Measurements from ENCODE around the gene NIPAL4.
"Not testable (repeated sequence)": the region's sequence is repeated elsewhere in the genome, so short reads cannot be mapped to it uniquely, and the experiment has no call there.

NIPAL4 gene

DNA sequence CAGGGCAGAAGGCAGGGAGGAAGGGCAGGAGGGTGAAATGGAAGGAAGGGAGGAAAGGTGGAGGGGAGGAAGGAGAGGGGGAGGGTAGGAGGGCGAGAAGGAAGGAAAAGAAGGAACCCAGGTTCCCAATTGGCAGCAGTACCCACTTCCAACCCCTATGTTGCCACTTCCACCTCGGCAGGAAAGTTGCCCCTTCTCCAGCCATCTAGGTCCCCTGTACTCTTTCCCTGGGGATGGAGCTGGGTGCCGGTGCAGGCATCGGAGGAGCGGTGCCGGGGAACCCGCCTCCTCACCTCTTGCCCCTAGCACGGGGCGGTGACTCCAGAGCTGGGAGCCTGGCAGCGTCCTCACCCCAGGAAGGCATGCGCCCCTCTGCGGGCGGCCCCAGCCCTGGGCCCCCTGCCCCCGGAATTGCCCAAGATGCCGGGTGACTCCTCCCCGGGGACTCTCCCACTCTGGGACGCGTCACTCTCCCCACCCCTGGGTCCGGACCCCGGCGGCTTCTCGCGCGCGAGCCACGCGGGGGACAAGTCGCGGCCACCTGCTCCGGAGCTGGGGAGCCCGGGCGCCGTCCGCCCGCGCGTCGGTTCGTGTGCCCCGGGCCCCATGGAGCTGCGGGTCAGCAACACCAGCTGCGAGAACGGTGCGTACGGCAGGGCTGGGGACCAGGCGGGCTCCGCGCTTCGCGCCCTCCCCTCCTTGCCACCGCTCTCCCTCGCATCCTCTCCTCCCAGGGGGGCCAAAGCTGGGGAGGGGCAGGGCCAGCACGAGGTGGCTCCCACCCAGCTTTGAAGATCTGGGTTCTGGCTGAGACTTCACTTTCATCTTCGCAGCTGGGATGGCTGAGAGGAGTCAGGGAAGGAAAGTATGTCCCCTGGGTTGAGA is at the start of gene NIPAL4:
TSS of gene NIPAL4 (plus strand) at position 499 of the 885 bp plus-strand sequence. CDS start at position 607, 108 bp downstream.
- DNase-seq (ENCODE audit: extremely low spot score, insufficient read length, low read depth) (no peak), FAIRE-seq (no peak)

DNA sequence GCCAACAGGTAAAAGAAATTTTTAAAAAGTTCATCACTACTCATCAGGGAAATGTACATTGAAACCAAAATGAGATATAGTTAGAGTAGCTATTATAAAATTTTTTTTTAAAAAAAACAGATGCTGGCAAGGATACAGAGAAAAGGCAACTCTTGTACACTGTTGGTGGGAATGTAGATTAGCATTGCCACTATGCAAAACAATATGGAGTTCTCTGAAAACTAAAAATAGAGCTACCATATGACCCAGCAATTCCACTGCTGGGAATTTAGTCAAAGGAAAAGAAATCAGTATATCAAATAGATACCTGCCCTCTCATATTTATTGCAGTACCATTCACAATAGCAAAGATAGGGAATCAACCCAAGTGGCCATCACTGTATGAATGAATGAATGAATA is 44.2 kb upstream of the NIPAL4 start:
- FAIRE-seq (no peak), DNase-seq (ENCODE audit: extremely low spot score, insufficient read length, low read depth) (no peak)

DNA sequence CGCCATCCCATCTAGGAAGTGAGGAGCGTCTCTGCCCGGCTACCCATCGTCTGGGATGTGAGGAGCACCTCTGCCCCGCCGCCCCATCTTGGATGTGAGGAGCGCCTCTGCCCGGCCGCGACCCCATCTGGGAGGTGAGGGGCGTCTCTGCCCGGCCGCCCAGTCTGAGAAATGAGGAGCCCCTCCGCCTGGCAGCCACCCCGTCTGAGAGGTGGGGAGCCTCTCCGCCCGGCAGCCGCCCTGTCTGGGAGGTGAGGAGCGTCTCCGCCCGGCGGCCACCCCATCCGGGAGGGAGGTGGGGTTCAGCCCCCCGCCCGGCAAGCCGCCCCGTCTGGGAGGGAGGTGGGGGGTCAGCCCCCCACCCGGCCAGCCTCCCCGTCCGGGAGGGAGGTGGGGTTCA is 40.5 kb upstream of the NIPAL4 start:
- not testable (repeated sequence) for DNase-seq (ENCODE audit: extremely low spot score, insufficient read length, low read depth); FAIRE-seq

DNA sequence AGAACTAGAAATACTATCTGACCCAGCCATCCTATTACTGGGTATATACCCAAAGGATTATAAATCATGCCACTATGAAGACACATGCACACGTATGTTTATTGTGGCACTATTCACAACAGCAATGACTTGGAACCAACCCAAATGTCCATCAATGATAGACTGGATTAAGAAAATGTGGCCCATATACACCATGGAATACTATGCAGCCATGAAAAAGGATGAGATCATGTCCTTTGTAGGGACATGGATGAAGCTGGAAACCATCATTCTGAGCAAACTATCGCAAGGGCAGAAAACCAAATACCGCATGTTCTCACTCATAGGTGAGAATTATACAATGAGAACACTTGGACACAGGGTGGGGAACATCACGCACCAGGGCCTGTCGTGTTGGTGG is 30.1 kb upstream of the NIPAL4 start:
- DNase-seq (ENCODE audit: extremely low spot score, insufficient read length, low read depth); FAIRE-seq: not testable (repeated sequence)

DNA sequence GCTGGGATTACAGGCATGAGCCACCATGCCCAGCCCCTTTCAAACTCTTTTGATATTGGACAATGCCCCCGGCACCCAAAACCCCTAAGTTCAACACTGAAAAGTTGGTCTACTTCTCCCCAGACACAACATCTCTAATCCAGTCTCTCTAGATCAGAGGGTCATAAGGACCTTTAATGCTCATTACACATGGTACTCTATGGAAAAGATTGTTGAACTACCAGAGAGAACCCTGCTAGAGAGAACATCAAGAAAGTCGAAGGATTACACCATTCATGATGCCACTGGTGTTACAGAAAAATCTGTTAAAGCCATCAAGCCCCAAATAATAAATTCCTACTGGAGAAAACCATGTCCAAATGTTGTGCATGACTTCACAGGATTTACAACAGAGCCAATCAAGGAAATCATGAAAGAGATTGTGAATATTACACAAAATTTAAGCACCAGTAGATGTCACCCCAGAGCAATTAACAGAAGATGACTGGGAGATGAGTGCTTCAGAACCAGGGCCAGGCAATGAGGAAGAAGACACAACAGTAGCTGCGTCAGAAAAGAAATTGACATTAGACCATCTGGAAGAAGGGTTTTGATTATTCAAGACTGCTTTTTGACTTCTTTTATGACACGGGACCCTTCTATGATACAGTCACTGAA is 28.3 kb upstream of the NIPAL4 start:
- FAIRE-seq: peak; percentile 84
- peak; percentile 44 for DNase-seq (ENCODE audit: extremely low spot score, insufficient read length, low read depth)

DNA sequence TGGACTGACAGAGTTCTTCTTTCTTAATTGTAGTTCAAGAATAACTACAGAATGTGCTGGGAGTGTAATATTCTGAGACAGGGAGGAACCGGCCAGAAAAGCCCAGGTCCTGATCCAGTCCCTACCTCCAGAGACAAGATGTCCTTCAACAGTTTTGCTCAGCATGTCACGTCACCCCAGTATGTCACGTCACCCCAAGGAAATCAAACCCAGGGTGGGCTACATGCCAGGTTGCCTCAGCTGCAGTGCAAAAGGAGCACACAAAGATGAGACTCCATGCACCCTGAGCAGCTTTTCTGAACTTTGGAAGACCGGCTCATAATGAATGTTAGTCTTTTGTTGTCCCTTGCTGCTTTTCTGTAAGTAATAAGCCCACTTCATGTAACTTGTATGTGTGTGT is 25.9 kb upstream of the NIPAL4 start:
- FAIRE-seq (no peak), DNase-seq (ENCODE audit: extremely low spot score, insufficient read length, low read depth) (no peak)

DNA sequence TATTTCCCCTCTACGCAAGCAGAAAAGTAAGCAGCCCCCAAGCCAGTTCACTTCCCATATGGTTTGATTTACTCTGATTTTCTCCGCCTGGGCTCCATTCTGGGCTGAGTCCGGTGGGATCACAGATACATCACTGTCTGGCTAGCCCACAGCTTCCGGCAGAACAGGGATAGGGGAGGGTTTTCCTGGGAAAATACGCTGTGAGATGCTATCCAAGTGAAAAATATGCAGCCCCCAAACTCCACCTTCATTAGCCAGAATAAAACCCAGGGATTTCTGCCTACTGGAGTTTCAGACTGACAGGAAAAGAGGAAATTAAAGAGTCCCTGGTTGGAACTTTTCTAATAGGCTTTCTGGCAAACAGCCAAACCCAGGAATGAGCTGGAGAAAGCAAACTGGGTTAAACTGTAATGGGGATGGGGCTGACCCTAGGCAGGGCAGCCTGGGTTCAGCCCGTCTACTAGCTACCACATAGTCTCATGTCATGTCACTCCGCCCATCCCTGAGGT is 16.9 kb upstream of the NIPAL4 start:
- DNase-seq (ENCODE audit: extremely low spot score, insufficient read length, low read depth) (no peak), FAIRE-seq (no peak)

DNA sequence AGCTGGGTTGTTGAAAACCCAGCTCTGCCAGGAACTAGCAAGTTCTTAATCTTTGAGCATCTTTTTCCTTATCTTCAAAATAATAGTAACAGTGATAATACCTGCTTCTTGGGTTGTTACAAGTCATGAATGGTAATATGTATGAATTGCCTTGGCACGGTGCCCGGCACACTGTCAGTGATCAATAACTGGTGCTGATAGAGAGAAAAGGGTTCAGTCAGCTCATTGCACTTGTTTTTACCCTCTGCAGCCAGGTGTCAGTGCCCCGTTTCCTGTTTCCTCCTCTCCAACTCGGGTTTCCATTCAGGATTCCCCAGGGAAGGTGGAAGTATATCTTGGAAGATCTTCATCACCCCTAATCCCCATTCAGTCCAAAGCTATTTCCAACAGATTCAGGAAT is 15.8 kb upstream of the NIPAL4 start:
- FAIRE-seq: no peak
- no peak for DNase-seq (ENCODE audit: extremely low spot score, insufficient read length, low read depth)

DNA sequence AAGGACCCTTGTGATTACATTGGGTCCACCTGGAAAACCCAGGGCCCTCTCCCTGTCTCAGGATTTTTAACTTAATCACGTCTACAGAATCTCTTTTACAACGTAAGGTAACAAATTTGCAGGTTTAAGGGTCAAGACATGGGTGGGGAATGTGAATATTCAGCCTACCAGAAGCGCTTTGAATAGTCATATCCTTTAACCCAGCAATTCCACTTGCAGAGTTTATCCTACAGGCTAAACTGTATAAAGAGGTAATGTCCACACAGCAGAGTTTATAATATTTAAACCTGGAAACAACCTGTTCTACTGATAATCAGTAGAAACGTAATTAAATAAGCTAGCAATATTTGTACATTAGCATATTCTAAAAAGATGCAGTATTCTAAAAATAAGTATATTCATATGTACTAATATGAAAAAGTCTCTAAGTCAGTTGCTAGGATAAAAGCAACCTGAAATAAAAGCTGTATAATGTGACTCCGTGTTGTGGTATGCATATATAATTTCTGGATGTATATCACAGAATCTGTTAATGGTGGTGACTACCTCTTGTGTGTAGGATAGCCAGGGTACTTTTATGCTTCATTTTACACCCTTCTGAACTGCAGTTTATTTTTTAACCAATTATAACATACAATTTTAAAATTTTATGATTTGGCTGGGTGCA is 14.1 kb upstream of the NIPAL4 start:
- DNase-seq (ENCODE audit: extremely low spot score, insufficient read length, low read depth) (no peak), FAIRE-seq (no peak)

DNA sequence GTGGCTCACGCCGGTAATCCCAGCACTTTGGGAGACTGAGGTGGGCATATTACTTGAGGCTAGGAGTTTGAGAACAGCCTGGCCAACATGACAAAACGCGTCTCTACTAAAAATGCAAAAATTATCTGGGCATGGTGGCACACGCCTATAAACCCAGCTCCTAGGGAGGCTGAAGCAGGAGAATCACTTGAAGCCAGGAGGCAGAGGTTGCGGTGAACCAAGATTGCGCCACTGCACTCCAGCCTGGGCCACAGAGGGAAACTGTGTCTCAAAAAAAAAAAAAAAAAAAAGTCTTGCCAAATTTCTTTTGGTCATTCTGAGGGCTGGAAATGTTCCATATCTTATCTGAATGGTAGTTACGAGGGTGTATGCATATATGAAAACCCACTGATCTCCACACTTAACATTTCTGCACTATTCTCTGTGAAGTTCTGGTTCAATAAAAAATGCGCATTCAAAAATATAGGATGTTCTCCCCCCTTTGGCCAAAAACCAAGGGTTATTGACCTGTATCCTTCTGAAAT is 13.5 kb upstream of the NIPAL4 start:
- FAIRE-seq (no peak), DNase-seq (ENCODE audit: extremely low spot score, insufficient read length, low read depth) (no peak)

DNA sequence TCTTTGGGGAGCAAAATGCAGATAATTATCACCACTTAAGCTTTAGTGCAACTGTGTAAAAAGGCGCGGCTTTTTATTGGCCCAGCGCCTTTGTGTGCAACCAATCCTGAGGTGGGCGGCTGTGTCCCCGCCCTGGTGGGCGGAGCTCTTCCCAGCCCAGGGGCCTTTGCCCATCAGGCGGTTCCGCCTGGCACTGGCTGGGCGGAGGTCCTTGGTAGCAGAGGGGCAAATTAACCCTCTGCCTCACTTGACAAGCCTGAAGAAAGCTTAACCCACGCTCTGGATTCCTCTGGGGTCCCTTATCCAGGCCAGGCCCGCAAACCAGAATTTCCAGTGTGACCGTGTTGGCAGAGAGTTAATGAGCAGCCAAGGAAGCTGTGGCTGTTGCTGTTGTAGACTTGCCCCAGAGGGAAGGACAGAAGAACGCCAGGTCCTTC is 12.8 kb upstream of the NIPAL4 start:
- FAIRE-seq (no peak), DNase-seq (ENCODE audit: extremely low spot score, insufficient read length, low read depth) (no peak)

DNA sequence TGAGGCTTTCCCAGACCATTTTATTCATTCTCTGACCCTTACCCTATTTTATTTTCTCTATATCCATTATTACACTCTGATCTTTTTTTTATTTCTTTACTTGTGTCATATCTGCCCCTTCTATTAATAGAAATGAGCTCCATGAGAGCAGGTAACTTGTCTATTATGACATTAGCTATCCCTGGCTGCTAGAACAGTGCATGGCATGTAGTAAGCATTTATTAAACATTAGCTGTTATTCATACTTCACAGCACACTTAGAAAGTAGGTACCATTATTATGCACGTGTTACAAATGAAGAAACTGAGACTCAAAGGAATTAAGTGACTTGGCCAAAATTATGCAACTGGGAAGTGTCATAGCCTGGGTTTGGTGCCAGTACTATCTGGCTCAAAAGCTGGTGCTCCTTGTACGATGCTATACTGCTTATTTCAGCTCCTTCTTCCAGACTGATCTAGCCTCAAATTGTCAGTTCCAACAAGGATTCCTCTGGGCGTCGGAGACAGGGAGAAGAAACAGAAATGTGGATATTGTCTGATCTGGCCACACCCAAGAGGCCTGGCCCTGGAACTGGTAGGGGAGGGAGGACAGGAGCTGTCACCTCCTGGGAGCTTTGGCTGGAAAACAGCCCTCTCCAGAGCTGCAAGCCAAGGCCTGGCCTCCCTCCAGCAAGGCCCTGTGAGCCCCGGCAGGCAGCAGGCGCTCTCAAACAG is 10.8 kb upstream of the NIPAL4 start:
- DNase-seq (ENCODE audit: extremely low spot score, insufficient read length, low read depth): no peak

DNA sequence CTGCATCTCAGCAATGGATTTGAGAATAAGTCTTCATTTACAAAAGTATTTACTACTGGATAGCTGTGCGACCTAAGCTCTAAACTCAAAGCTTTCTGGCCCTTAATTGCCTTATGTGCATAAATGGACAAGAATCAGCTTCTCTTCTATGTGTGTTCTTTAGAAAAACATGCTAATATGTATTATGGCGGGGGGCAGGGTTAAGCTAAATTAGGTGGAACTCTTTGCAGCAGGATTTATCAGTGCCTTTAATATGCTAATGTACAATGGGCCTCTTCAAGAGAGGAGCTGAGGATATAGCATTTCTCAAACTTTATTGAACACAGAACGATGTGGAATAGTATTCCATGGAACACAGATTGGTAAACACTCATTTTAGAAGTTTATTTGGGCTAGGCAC is 10.0 kb upstream of the NIPAL4 start:
- DNase-seq (ENCODE audit: extremely low spot score, insufficient read length, low read depth) (no peak), FAIRE-seq (no peak)

More for the DNA sequence above, 10.8 kb upstream of the NIPAL4 start:
- no peak for FAIRE-seq

DNA sequence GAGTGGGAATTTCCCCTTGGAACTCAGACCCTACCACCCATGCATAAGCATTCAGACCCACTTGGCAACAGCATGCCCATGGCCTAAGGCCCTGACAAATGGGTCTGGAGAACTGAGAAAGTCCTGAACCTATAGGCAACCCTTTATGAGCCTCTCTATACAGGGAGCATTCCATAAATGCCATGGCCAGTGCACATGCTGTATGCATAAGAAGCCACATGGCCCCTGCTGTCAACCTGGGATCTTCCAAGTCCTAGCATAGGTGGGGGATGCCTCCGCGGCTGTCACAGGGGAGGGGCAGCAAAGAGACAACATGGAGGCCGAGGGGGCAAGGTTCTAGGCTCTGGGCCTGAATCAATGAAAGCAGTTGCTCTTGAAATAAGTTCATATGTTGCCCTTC is 8.2 kb upstream of the NIPAL4 start:
- DNase-seq (ENCODE audit: extremely low spot score, insufficient read length, low read depth): no peak
- FAIRE-seq: no peak

DNA sequence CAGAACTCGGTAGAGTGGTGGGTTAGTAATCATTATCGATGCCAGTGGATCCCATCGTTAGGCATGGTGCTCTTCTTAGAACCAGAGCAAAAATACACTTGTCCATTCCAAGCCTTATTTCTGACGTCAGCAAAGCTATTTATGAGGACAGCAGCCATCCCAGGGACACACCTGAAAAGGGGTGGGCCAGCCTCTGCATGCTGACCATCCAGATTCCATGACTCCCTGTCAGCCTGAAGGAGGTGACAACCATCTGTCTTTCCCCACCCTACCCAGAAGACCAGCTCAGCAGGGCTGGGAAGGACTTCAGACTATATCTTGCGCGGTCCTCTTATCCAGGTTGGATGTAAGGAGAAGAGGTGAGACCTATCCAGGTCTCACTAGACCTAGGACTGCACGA is 5.7 kb upstream of the NIPAL4 start:
- DNase-seq (ENCODE audit: extremely low spot score, insufficient read length, low read depth) (no peak), FAIRE-seq (no peak)

DNA sequence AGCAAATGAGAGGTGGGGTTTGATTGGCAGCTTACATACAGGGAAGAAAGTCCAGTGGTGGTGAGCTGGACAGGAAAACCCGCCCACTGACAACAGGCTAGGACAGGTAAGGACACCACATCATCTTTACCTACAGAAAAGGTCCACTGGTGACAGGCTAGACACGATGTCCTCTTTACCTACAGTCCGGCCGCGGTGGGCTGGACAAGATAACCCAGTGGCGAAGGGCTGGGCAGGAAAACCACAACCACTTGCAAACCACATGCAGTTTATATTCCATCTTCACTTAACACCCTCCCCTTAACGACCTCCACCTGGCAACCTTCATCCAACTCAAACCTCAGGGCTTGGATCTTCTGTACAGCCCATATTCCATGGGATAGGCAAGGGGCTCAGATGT is 5.0 kb upstream of the NIPAL4 start:
- no peak for DNase-seq (ENCODE audit: extremely low spot score, insufficient read length, low read depth)
- FAIRE-seq: peak; percentile 26

DNA sequence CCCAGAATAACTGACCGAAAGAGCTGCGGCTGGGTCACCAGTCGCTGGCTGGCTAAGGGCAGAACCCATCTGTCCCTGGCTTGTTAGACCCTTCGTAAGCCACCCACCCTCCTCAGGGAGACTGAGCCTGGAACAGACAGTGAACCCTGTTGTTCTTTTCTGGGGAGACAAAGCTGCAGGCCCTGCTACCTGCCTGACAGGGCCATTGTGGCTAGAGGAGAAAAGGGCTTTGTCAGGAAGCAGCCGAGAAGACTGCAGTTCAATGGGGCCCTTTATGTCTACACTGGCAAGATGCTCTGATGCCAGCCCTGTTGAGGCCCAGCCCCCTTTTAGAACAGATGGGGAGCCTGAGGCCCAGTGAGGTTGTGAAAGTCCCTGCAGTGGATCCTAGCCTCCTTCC is 3.7 kb upstream of the NIPAL4 start:
- no peak for DNase-seq (ENCODE audit: extremely low spot score, insufficient read length, low read depth)
- no peak for FAIRE-seq

DNA sequence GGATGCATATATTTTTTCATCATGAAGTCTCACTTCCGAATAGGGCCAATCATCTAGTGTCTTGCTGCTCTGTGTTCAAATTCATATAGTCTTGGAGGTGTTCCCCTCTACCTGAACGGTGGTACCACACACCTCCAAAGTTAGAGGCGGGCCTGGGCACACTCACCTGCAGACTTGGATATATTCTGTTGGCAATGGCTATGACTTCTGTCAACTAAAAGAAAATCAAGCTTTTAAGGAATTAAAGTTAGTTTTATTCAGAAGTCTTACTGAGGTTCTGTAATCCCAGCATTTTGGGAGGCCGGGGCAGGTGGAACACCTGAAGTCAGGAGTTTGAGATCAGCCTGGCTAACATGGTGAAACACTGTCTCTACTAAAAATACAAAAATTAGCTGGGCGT is 2.6 kb upstream of the NIPAL4 start:
- FAIRE-seq: no peak
- no peak for DNase-seq (ENCODE audit: extremely low spot score, insufficient read length, low read depth)

DNA sequence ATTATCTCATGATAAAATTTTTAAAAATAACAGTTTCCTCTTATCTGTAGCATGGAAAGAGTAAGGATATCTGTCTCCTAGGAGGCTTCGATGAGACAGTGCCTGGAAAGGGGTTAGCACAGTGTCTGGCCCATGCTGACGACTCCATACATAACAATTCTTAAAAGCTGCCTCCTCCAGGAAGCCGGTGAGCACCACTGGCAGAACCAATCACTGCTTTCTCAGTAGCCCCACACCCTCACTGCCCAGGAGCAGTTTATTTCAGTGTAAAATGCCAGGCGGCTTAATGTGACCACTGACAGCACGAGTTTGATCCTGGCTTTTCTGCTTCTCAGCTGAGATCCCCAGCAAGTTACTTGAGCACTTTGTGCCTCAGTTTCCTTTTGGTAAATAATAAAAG is 1.2 kb upstream of the NIPAL4 start:
- DNase-seq (ENCODE audit: extremely low spot score, insufficient read length, low read depth): no peak
- FAIRE-seq: no peak

Measured in GM18507 (cell line).